ENCODE measurements around the gene OR4B1. TPM values are rescaled to one million over a fixed set of nuclear protein-coding genes. Genes with fewer than 3 reads are reported as not detected.

The OR4B1 gene
- total and polyA plus RNA-seq, 2 donors (not counting 3 experiments of a cell fraction or from before 2014, with no cell fraction given), result not detected

DNA sequence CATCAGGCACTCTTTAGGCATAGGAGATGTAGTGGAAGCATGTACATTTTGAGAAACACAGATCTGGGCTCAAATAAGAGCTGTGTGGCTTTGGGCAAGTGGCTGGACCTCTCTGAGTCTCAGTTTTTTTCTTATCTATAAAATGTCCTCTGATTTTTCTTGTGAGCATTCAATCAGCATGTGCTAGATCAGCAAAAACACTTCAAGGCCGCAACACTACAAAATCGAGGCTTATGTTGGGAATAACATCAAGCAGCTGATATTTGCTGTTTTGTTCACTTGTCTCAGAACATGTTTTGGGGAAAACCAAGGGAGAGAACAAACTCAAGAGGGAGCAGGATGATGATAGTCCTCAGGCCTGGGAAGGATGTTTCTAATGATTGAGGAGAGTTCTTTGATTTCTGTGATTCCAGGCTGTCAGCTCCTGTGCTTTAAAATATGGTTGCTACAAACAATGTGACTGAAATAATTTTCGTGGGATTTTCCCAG is 46.9 kb downstream of the OR4B1 start, which contains the start of gene OR4X1:
OR4X1 (plus strand) TSS at position 439 of the 489 bp plus-strand sequence; CDS start at position 439, 0 bp downstream.
- no peak for DNase-seq (ENCODE audit: low read depth, low spot score)
- no peak within 1 kb of the TSS for H3K27ac ChIP-seq (ENCODE audit: insufficient read depth, low read depth, low read length)
- intact Hi-C loops (cut with micrococcal nuclease) (no loop called here), dilution Hi-C loops (cut with MboI; ENCODE audit: extremely low pct_ligation_motif_present, low sequenced_read_pairs) (no loop called here)
- H3K4me2 ChIP-seq (ENCODE audit: insufficient read depth, low read length), result no peak within 1 kb of the TSS
- H3K9me3 ChIP-seq (replicated peaks; ENCODE audit: control insufficient read depth, insufficient read depth, low read length), result no peaks in the 10 kb centered on the region
- H2AFZ ChIP-seq (ENCODE audit: low read depth, low read length), result no peak within 1 kb of the TSS
- H3K27me3 ChIP-seq (ENCODE audit: control insufficient read depth in 2 of 2, insufficient read depth in 2 of 2, low read length in 2 of 2), result no peaks in the 10 kb centered on the region
- no peak for FAIRE-seq
- no peaks in the 10 kb centered on the region for H4K20me1 ChIP-seq (replicated peaks; ENCODE audit: control insufficient read depth, extremely low read depth, insufficient read depth, low read length)
- no peak for TF ChIP-seq POLR2A (IDR thresholded peaks at IDR 0.05; ENCODE audit: low read depth, low read length)
- TF ChIP-seq MYC (IDR thresholded peaks at IDR 0.05; ENCODE audit: low read depth, low read length), result no peak
- no peak for TF ChIP-seq EZH2 (IDR thresholded peaks at IDR 0.05; ENCODE audit: borderline replicate concordance, low read depth, low read length, severe bottlenecking)
- TF ChIP-seq, protein P1, sequence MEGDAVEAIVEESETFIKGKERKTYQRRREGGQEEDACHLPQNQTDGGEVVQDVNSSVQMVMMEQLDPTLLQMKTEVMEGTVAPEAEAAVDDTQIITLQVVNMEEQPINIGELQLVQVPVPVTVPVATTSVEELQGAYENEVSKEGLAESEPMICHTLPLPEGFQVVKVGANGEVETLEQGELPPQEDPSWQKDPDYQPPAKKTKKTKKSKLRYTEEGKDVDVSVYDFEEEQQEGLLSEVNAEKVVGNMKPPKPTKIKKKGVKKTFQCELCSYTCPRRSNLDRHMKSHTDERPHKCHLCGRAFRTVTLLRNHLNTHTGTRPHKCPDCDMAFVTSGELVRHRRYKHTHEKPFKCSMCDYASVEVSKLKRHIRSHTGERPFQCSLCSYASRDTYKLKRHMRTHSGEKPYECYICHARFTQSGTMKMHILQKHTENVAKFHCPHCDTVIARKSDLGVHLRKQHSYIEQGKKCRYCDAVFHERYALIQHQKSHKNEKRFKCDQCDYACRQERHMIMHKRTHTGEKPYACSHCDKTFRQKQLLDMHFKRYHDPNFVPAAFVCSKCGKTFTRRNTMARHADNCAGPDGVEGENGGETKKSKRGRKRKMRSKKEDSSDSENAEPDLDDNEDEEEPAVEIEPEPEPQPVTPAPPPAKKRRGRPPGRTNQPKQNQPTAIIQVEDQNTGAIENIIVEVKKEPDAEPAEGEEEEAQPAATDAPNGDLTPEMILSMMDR (IDR thresholded peaks at IDR 0.05; ENCODE audit: extremely low read depth in 1 of 2, insufficient read depth in 1 of 2, low read depth in 1 of 2, low read length in 2 of 2), result no peak
- no peak for TF ChIP-seq JUN (IDR thresholded peaks at IDR 0.05; ENCODE audit: borderline replicate concordance, insufficient read depth, insufficient read length, low read depth)
- no peak for TF ChIP-seq FOS (IDR thresholded peaks at IDR 0.05; ENCODE audit: borderline replicate concordance, insufficient read depth, low read length)
- no peak for TF ChIP-seq GATA2 (IDR thresholded peaks at IDR 0.05; ENCODE audit: insufficient read depth, insufficient read length, low read depth, low read length)
- TF ChIP-seq, protein P2, sequence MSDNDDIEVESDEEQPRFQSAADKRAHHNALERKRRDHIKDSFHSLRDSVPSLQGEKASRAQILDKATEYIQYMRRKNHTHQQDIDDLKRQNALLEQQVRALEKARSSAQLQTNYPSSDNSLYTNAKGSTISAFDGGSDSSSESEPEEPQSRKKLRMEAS (IDR thresholded peaks at IDR 0.05; ENCODE audit: insufficient read depth, insufficient read length), result no peak
- TF ChIP-seq POLR2AphosphoS5 (IDR thresholded peaks at IDR 0.05; ENCODE audit: insufficient read depth, low read depth, low read length), result no peak
- H3K9me1 ChIP-seq (replicated peaks; ENCODE audit: control insufficient read depth, extremely low read depth, insufficient read depth, low read length), result no peaks in the 10 kb centered on the region
- BruUV-seq (replicated peaks), result no TSS peak
- H3K9ac ChIP-seq (replicated peaks; ENCODE audit: extremely low read depth, insufficient read depth, low read length), result no peak within 1 kb of the TSS
- ChIA-PET POLR2A (no interaction called here), CTCF (no interaction called here)
- no peaks in the 10 kb centered on the region for H3K36me3 ChIP-seq (ENCODE audit: control insufficient read depth in 2 of 2, extremely low read depth in 1 of 2, insufficient read depth in 2 of 2, low read length in 2 of 2)
- H3K4me3 ChIP-seq (replicated peaks in 1 of 3; ENCODE audit: insufficient read depth in 1 of 3, low read depth in 1 of 3, low read length in 3 of 3), result no peak within 1 kb of the TSS
- H3K4me1 ChIP-seq (ENCODE audit: control insufficient read depth, extremely low read depth, insufficient read depth, low read length), result no peaks in the 10 kb centered on the region
- H3K79me2 ChIP-seq (ENCODE audit: control insufficient read depth, insufficient read depth, low read length), result no peaks in the 10 kb centered on the region

Other genes with a start within 250 kb of the OR4B1 start
- 7.7 and 8.8 TPM in 2 replicates for gene PTPRJ, start 236.3 kb upstream of the OR4B1 start, total RNA-seq
- 2.3 and 3.1 TPM in 2 replicates for gene PTPRJ, start 236.3 kb upstream of the OR4B1 start, polyA plus RNA-seq
- gene OR4X2, start 28.3 kb downstream of the OR4B1 start, total RNA-seq, result not detected in 2 replicates
- gene OR4X2, start 28.3 kb downstream of the OR4B1 start, polyA plus RNA-seq, result not detected in 2 replicates
- gene OR4X1, start 47.1 kb downstream of the OR4B1 start, total RNA-seq, result not detected in 2 replicates
- gene OR4X1, start 47.1 kb downstream of the OR4B1 start, polyA plus RNA-seq, result not detected in 2 replicates
- not detected in 2 replicates for gene OR4S1, start 89.4 kb downstream of the OR4B1 start, total RNA-seq
- gene OR4S1, start 89.4 kb downstream of the OR4B1 start, polyA plus RNA-seq, result not detected in 2 replicates
- gene OR4C3, start 108.1 kb downstream of the OR4B1 start, total RNA-seq, result not detected in 2 replicates
- gene OR4C3, start 108.1 kb downstream of the OR4B1 start, polyA plus RNA-seq, result not detected in 2 replicates
- gene OR4C5, start 149.7 kb downstream of the OR4B1 start, total RNA-seq, result not detected in 2 replicates
- not detected in 2 replicates for gene OR4C5, start 149.7 kb downstream of the OR4B1 start, polyA plus RNA-seq

Data from endothelial cell of umbilical vein (primary cell).